ENCODE measurements around the gene USP11.

DNA sequence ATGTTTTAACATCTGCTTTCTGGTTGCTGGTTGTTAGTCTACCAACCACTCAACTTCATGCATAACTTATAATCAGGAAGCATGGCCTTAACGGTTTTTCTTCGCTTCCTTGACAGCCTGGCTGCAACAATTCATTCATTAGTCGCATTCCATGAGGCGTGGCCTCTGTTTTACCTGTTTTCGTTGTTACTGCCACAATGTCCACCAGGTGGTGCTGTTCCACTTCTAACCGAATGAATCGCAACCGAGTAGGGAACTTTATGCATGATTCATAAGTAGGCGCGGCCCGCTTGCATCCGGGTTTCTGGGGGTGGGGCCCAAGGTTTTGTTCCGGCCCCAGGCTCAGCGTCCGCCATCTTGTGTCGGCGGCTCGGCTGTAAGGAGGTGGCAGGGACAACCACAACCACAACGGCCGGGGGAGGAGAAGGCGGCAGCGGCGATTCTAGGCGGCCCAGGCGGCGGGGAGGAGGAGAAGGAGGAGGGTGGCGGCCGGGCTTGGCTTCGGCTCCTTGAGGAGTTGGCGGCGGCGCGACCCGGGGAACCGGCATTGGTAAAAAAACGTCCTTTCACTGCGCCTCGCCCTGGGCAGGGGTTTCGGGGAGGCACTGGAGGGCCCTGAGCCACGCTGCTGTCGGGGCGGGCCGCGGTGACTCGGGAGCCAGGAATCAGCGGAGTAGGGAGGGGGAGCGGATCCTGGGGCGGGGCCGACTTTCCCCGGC is 39.2 kb upstream of the USP11 start, which contains the start of gene UBA1:
- TF ChIP-seq, protein P1, sequence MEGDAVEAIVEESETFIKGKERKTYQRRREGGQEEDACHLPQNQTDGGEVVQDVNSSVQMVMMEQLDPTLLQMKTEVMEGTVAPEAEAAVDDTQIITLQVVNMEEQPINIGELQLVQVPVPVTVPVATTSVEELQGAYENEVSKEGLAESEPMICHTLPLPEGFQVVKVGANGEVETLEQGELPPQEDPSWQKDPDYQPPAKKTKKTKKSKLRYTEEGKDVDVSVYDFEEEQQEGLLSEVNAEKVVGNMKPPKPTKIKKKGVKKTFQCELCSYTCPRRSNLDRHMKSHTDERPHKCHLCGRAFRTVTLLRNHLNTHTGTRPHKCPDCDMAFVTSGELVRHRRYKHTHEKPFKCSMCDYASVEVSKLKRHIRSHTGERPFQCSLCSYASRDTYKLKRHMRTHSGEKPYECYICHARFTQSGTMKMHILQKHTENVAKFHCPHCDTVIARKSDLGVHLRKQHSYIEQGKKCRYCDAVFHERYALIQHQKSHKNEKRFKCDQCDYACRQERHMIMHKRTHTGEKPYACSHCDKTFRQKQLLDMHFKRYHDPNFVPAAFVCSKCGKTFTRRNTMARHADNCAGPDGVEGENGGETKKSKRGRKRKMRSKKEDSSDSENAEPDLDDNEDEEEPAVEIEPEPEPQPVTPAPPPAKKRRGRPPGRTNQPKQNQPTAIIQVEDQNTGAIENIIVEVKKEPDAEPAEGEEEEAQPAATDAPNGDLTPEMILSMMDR (IDR thresholded peaks at IDR 0.05), result peak; percentile 58
- TF ChIP-seq EZH2 (IDR thresholded peaks at IDR 0.05; ENCODE audit: borderline replicate concordance, insufficient read depth, low read depth, low read length, poor library complexity, severe bottlenecking), result no peak

Measured in B cell (primary cell).